GM12891 (cell line): ENCODE results near the gene CP.
A peak's percentile ranks its signal among the peaks of the same experiment; 100 is the strongest.

ENCODE experiments used
- DNase-seq: peaks from one replicate; pipeline ENCODE4 v3.0.0; 2011; ENCODE audit warnings: low spot score; ENCODE audit not compliant: insufficient read length
- FAIRE-seq: peaks from 2 replicates; lab custom pipeline; 2011; peaks lifted over from hg19 to GRCh38; lab: Jason Lieb, UNC
- PAX5 ChIP-seq: IDR thresholded peaks from 2 replicates; pipeline ENCODE4 v1.6.1; 2011; ENCODE audit warnings: low read length, moderate library complexity, mild to moderate bottlenecking; ENCODE audit not compliant: insufficient read depth, severe bottlenecking
- POLR2A ChIP-seq: IDR thresholded peaks from 2 replicates; pipeline ENCODE4 v1.6.1; 2011; ENCODE audit warnings: low read depth, low read length, control low read depth
- POLR2AphosphoS5 ChIP-seq: IDR thresholded peaks from 2 replicates; pipeline ENCODE4 v1.6.1; 2011; ENCODE audit warnings: low read depth, low read length, control low read depth
- POU2F2 ChIP-seq: IDR thresholded peaks from 2 replicates; pipeline ENCODE4 v1.6.1; 2011; ENCODE audit warnings: low read depth, mild to moderate bottlenecking, control low read depth, low read length, moderate library complexity
- SPI1 ChIP-seq: IDR thresholded peaks from 2 replicates; pipeline ENCODE4 v1.6.1; 2011; ENCODE audit warnings: low read depth, low read length, control low read depth
- TAF1 ChIP-seq: IDR thresholded peaks from 2 replicates; pipeline ENCODE4 v1.6.1; 2011; ENCODE audit warnings: low read depth, low read length, control low read depth

CP gene

GRCh38 chr3:149129326-149130205 lies 92.1 kb downstream of the CP start, which contains the start of gene HPS3:
HPS3 (plus strand) TSS chr3:149129638; CDS start chr3:149129724, 86 bp downstream.
- peak; percentile 86 for FAIRE-seq
- peak; percentile 85 for DNase-seq
- no peak for TF ChIP-seq POU2F2
- TF ChIP-seq POLR2AphosphoS5, result 0 out of 2 replicates have a peak, but pooled peaks have one; percentile 30
- no peak for TF ChIP-seq TAF1
- no peak for TF ChIP-seq SPI1
- TF ChIP-seq PAX5, result peak; percentile 99
- TF ChIP-seq POLR2A, result peak; percentile 66; the same call in 1 of the 2 replicates

- no peak for TF ChIP-seq SPI1
- no peak for TF ChIP-seq POLR2A
- TF ChIP-seq POLR2AphosphoS5, result no peak
- TF ChIP-seq PAX5, result no peak
- no peak for TF ChIP-seq TAF1
- no peak for TF ChIP-seq POU2F2
- DNase-seq (no peak), FAIRE-seq (no peak)
These were observed 92.8 kb downstream of the CP start for GRCh38 chr3:149128821-149129220.

- FAIRE-seq (no peak), DNase-seq (no peak)
- TF ChIP-seq POLR2A (no peak), TAF1 (no peak), POU2F2 (no peak), POLR2AphosphoS5 (no peak), PAX5 (no peak), SPI1 (no peak)
These were observed 98.7 kb downstream of the CP start for GRCh38 chr3:149122721-149123578.
